ENCODE results near the gene NRG3. TPM values are rescaled to one million over a fixed set of nuclear protein-coding genes. Genes with fewer than 3 reads are reported as not detected.

The NRG3 gene
- total RNA-seq, 1 experiment from 2014 or later: 0.08 TPM

DNA sequence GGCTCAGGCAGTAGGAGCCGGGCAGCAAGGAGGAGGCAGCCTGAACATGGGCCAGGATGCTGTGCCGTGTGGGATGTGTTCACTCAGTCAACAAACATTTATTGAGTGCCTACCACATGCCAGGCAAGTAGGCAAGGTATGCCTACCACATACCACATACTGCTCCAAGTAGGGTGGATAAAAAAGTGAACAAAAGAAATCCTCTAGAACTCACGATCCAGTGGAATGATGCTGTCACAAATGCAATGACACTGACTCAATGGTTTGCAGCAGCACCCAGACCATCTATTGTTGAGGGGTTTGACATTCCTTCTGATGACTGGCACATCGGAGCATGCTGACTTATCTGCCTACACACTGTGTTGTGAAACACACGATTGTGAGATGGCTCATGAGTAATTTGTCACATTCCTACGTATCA, 413.5 kb downstream of the NRG3 start:
- Histone ChIP-seq H3K27me3 (ENCODE audit: control insufficient read depth, insufficient read depth, low read length) (no peaks in the 10 kb centered on the region), H3K4me1 (ENCODE audit: control insufficient read depth, insufficient read depth, low read length) (no peaks in the 10 kb centered on the region), H3K9me3 (ENCODE audit: control insufficient read depth, insufficient read depth, low read depth, low read length) (no peaks in the 10 kb centered on the region), H3K4me3 (ENCODE audit: low read depth in 2 of 2, low read length in 2 of 2) (no peak overlapping the region), H3K36me3 (ENCODE audit: control insufficient read depth, insufficient read depth, low read length) (no peaks in the 10 kb centered on the region), H3K27ac (ENCODE audit: low read length) (no peak overlapping the region)
- DNase-seq (ENCODE audit: low read depth, low spot score): no peak
- ChIA-PET POLR2A (no interaction called here), CTCF (no interaction called here)
- no peak for ATAC-seq
- in situ Hi-C loops (cut with HindIII; ENCODE audit: low pct_unique_long_range_greater_than_20kb, low sequenced_read_pairs) (no loop called here), intact Hi-C loops (cut with micrococcal nuclease; ENCODE audit: unreplicated experiment) (no loop called here)
- no TSS peak for BruUV-seq (replicated peaks)
- TF ChIP-seq, protein P1, sequence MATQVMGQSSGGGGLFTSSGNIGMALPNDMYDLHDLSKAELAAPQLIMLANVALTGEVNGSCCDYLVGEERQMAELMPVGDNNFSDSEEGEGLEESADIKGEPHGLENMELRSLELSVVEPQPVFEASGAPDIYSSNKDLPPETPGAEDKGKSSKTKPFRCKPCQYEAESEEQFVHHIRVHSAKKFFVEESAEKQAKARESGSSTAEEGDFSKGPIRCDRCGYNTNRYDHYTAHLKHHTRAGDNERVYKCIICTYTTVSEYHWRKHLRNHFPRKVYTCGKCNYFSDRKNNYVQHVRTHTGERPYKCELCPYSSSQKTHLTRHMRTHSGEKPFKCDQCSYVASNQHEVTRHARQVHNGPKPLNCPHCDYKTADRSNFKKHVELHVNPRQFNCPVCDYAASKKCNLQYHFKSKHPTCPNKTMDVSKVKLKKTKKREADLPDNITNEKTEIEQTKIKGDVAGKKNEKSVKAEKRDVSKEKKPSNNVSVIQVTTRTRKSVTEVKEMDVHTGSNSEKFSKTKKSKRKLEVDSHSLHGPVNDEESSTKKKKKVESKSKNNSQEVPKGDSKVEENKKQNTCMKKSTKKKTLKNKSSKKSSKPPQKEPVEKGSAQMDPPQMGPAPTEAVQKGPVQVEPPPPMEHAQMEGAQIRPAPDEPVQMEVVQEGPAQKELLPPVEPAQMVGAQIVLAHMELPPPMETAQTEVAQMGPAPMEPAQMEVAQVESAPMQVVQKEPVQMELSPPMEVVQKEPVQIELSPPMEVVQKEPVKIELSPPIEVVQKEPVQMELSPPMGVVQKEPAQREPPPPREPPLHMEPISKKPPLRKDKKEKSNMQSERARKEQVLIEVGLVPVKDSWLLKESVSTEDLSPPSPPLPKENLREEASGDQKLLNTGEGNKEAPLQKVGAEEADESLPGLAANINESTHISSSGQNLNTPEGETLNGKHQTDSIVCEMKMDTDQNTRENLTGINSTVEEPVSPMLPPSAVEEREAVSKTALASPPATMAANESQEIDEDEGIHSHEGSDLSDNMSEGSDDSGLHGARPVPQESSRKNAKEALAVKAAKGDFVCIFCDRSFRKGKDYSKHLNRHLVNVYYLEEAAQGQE (IDR thresholded peaks at IDR 0.05; ENCODE audit: insufficient read depth in 1 of 2, low read depth in 2 of 2, low read length in 1 of 2): no peak
- TF ChIP-seq SIN3A (IDR thresholded peaks at IDR 0.05; ENCODE audit: borderline replicate concordance, insufficient read depth, low read depth, low read length) (no peak), POLR2AphosphoS5 (IDR thresholded peaks at IDR 0.05; ENCODE audit: low read depth, low read length) (no peak)
- TF ChIP-seq, protein P2, sequence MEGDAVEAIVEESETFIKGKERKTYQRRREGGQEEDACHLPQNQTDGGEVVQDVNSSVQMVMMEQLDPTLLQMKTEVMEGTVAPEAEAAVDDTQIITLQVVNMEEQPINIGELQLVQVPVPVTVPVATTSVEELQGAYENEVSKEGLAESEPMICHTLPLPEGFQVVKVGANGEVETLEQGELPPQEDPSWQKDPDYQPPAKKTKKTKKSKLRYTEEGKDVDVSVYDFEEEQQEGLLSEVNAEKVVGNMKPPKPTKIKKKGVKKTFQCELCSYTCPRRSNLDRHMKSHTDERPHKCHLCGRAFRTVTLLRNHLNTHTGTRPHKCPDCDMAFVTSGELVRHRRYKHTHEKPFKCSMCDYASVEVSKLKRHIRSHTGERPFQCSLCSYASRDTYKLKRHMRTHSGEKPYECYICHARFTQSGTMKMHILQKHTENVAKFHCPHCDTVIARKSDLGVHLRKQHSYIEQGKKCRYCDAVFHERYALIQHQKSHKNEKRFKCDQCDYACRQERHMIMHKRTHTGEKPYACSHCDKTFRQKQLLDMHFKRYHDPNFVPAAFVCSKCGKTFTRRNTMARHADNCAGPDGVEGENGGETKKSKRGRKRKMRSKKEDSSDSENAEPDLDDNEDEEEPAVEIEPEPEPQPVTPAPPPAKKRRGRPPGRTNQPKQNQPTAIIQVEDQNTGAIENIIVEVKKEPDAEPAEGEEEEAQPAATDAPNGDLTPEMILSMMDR (IDR thresholded peaks at IDR 0.05): no peak

GRCh38 chr10:82289945-82290344, 415.0 kb downstream of the NRG3 start:
- no peak for ATAC-seq
- TF ChIP-seq, protein P2 (IDR thresholded peaks at IDR 0.05): no peak
- no peak for TF ChIP-seq TCF7L2 (IDR thresholded peaks at IDR 0.05; ENCODE audit: low read depth, low read length)
- H3K9me3 ChIP-seq (ENCODE audit: control insufficient read depth, insufficient read depth, low read depth, low read length): no peaks in the 10 kb centered on the region
- no peak for DNase-seq (ENCODE audit: low read depth, low spot score)
- ChIA-PET CTCF (no interaction called here), POLR2A (no interaction called here)
- in situ Hi-C loops (cut with HindIII; ENCODE audit: low pct_unique_long_range_greater_than_20kb, low sequenced_read_pairs) (no loop called here), intact Hi-C loops (cut with micrococcal nuclease; ENCODE audit: unreplicated experiment) (no loop called here)
- H3K4me1 ChIP-seq (ENCODE audit: control insufficient read depth, insufficient read depth, low read length): no peaks in the 10 kb centered on the region
- H3K36me3 ChIP-seq (ENCODE audit: control insufficient read depth, insufficient read depth, low read length): no peaks in the 10 kb centered on the region
- no peak overlapping the region for H3K4me3 ChIP-seq (ENCODE audit: low read depth in 2 of 2, low read length in 2 of 2)
- no peak overlapping the region for H3K27ac ChIP-seq (ENCODE audit: low read length)
- no peaks in the 10 kb centered on the region for H3K27me3 ChIP-seq (ENCODE audit: control insufficient read depth, insufficient read depth, low read length)
- no TSS peak for BruUV-seq (replicated peaks)

Measured in Panc1 (cell line).